Endothelial cell of umbilical vein (primary cell): ENCODE data around the gene ZBTB20. TPM values are rescaled to one million over a fixed set of nuclear protein-coding genes. Genes with fewer than 3 reads are reported as not detected.

ENCODE experiments used
- BruUV-seq: library from RNA; stranded (reverse); fragments of 400-500 nt; replicated peaks from 2 replicates; lab custom pipeline; 2021; lab: Mats Ljungman, UMichigan
- CTCF ChIA-PET: fragments of 300-600, 350-600 bp; sonication (Branson Sonifier 250); formaldehyde crosslinking; loops from one replicate; lab custom pipeline; 2021; ENCODE audit warnings: antibody characterized with exemption, inconsistent platforms; lab: Charles Lee
- POLR2A ChIA-PET: fragments of 300-600, 350-600 bp; sonication (Branson Sonifier 250); formaldehyde crosslinking; loops from one replicate; lab custom pipeline; 2021; ENCODE audit warnings: antibody characterized with exemption, inconsistent platforms; lab: Charles Lee
- DNase-seq: peaks from one replicate; pipeline ENCODE4 v3.0.0-alpha.2; 2011; ENCODE audit warnings: low read depth, low spot score
- FAIRE-seq: peaks from 2 replicates; lab custom pipeline; 2011; peaks lifted over from hg19 to GRCh38; lab: Jason Lieb, UNC
- H2AFZ ChIP-seq: 2 replicates; pipeline ENCODE4 v1.6.0; 2012; ENCODE audit warnings: low read depth, low read length, control low read depth, inconsistent platforms
- H3K27ac ChIP-seq: 2 replicates; pipeline ENCODE4 v1.5.1; 2011; ENCODE audit warnings: low read depth, mild to moderate bottlenecking, control low read depth, low read length, moderate library complexity; ENCODE audit not compliant: insufficient read depth
- H3K27me3 ChIP-seq, 2 experiments: 2 replicates each; pipeline versions ENCODE4 v1.6.0 to v1.6.1; 2011; ENCODE audit warnings: low read length in 2 of 2, mixed read lengths in 1 of 2; ENCODE audit not compliant: control insufficient read depth in 2 of 2, insufficient read depth in 2 of 2
- H3K36me3 ChIP-seq, 2 experiments: 2 replicates in 1 of 2; 3 replicates in 1 of 2; pipeline ENCODE4 v1.5.1; 2011; ENCODE audit warnings: low read length in 2 of 2, mild to moderate bottlenecking in 1 of 2, moderate library complexity in 1 of 2; ENCODE audit not compliant: control insufficient read depth in 2 of 2, insufficient read depth in 2 of 2; ENCODE audit errors: extremely low read depth in 1 of 2
- H3K4me1 ChIP-seq: 3 replicates; pipeline ENCODE4 v1.5.1; 2011; ENCODE audit warnings: mild to moderate bottlenecking, low read length; ENCODE audit not compliant: control insufficient read depth, insufficient read depth; ENCODE audit errors: extremely low read depth
- H3K4me2 ChIP-seq: 2 replicates; pipeline ENCODE4 v1.6.1; 2011; ENCODE audit warnings: low read length, control low read depth, mixed read lengths; ENCODE audit not compliant: insufficient read depth
- H3K4me3 ChIP-seq, 3 experiments: fragments of 200-600 bp in 1 of 3; sonication (generic), shearing (Covaris generic) in 1 of 3; replicated peaks in 1 of 3; 2 replicates each; pipeline ENCODE4 v1.5.1; 2011 to 2016; ENCODE audit warnings: control low read depth in 3 of 3, low read length in 3 of 3, mild to moderate bottlenecking in 2 of 3, inconsistent platforms in 1 of 3, low read depth in 1 of 3, moderate library complexity in 1 of 3; ENCODE audit not compliant: insufficient read depth in 1 of 3
- H3K79me2 ChIP-seq: 2 replicates; pipeline ENCODE4 v1.6.0; 2012; ENCODE audit warnings: low read length, inconsistent platforms; ENCODE audit not compliant: control insufficient read depth, insufficient read depth
- H3K9ac ChIP-seq: replicated peaks from 2 replicates; pipeline ENCODE3; 2011; ENCODE audit warnings: low read length, control low read depth; ENCODE audit not compliant: insufficient read depth; ENCODE audit errors: extremely low read depth
- H3K9me1 ChIP-seq: replicated peaks from 3 replicates; pipeline ENCODE4 v1.6.0; 2011; ENCODE audit warnings: mild to moderate bottlenecking, low read length; ENCODE audit not compliant: control insufficient read depth, insufficient read depth; ENCODE audit errors: extremely low read depth
- H3K9me3 ChIP-seq: replicated peaks from 2 replicates; pipeline ENCODE4 v1.5.1; 2012; ENCODE audit warnings: low read length, inconsistent platforms; ENCODE audit not compliant: control insufficient read depth, insufficient read depth
- H4K20me1 ChIP-seq: replicated peaks from 2 replicates; pipeline ENCODE3; 2011; ENCODE audit warnings: mild to moderate bottlenecking, low read length; ENCODE audit not compliant: control insufficient read depth, insufficient read depth; ENCODE audit errors: extremely low read depth
- EZH2 ChIP-seq: IDR thresholded peaks from 2 replicates; pipeline ENCODE4 v1.6.1; 2012; ENCODE audit warnings: borderline replicate concordance, low read depth, mild to moderate bottlenecking, moderate library complexity, low read length, inconsistent platforms; ENCODE audit not compliant: severe bottlenecking
- FOS ChIP-seq: IDR thresholded peaks from 2 replicates; pipeline ENCODE4 v1.6.1; 2011; ENCODE audit warnings: mild to moderate bottlenecking, low read length, moderate library complexity, borderline replicate concordance; ENCODE audit not compliant: insufficient read depth
- GATA2 ChIP-seq: IDR thresholded peaks from 2 replicates; pipeline ENCODE4 v1.7.0; 2011; ENCODE audit warnings: low read depth, mild to moderate bottlenecking, moderate library complexity, mixed read lengths, low read length; ENCODE audit not compliant: insufficient read length, insufficient read depth
- JUN ChIP-seq: IDR thresholded peaks from 2 replicates; pipeline ENCODE4 v1.6.1; 2011; ENCODE audit warnings: borderline replicate concordance, low read depth; ENCODE audit not compliant: insufficient read length, insufficient read depth
- MYC ChIP-seq: IDR thresholded peaks from one replicate; pipeline ENCODE4 v1.6.1; 2011; ENCODE audit warnings: mild to moderate bottlenecking, low read depth, low read length
- POLR2A ChIP-seq: IDR thresholded peaks from 2 replicates; pipeline ENCODE4 v1.6.1; 2012; ENCODE audit warnings: low read depth, mild to moderate bottlenecking, control low read depth, low read length
- POLR2AphosphoS5 ChIP-seq: IDR thresholded peaks from 2 replicates; pipeline ENCODE4 v1.6.1; 2012; ENCODE audit warnings: low read depth, mild to moderate bottlenecking, control low read depth, low read length, moderate library complexity; ENCODE audit not compliant: insufficient read depth
- dilution Hi-C: fragments of 300-500 bp; cut with MboI; formaldehyde crosslinking; loops from one replicate; pipeline ENCODE4 v1.15.0; 2019; ENCODE audit warnings: low sequenced_read_pairs; ENCODE audit not compliant: extremely low pct_ligation_motif_present
- intact Hi-C: fragments of 100-400 bp; cut with micrococcal nuclease; formaldehyde crosslinking; loops from one replicate; pipeline ENCODE4 v1.10.0; 2022
- polyA plus RNA-seq, 4 experiments: library from polyadenylated mRNA; depleted of rRNA in 3 of 4; stranded (reverse) in 3 of 4; unstranded in 1 of 4; fragments of >200 nt; gene quantifications; 2 replicates each; pipeline versions ENCODE4 v1.2.1 to v1.2.3, GENCODE V29; 2011 to 2012; ENCODE audit warnings: missing spikeins in 1 of 4
- total RNA-seq: library from RNA; stranded (reverse); gene quantifications from 2 replicates; pipeline ENCODE4 v1.2.3, GENCODE V29; 2021
- TF ChIP-seq, protein P1 (sequence below): IDR thresholded peaks from 2 replicates; pipeline ENCODE4 v1.6.1; 2011; ENCODE audit not compliant: insufficient read depth, insufficient read length
- TF ChIP-seq, protein P2 (sequence below), 2 donors: IDR thresholded peaks; 1 replicate in 1 of 2; 2 replicates in 1 of 2; pipeline ENCODE4 v1.5.1; 2011; ENCODE audit warnings: low read length in 2 of 2, mild to moderate bottlenecking in 2 of 2, moderate library complexity in 2 of 2, control low read depth in 1 of 2, inconsistent platforms in 1 of 2, low read depth in 1 of 2; ENCODE audit not compliant: insufficient read depth in 1 of 2; ENCODE audit errors: extremely low read depth in 1 of 2

Gene ZBTB20
- total and polyA plus RNA-seq, 2 donors (not counting 3 experiments of a cell fraction or from before 2014, with no cell fraction given), result 2.1 to 20.5 TPM

DNA sequence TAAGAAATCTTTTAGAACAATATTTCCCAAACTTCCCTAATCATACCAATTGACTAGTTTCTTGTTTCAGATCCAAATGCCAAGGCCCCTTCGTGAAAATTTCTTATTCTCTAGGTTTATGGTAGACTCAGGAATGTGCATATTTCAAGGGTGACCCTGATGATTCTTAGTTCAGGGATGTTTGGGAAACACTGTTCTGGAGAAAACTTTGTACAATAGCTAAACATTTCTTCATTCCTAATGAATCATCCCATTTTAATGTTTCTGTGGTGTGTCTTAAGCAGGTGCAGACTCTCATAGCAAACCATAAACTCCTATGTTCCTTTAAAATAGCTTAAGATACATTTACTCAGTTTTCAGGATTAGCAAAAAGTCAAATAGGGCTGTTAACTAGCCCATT lies 538.8 kb downstream of the ZBTB20 start:
- BruUV-seq, result no TSS peak
- Histone ChIP-seq H3K9ac (no peak overlapping the region), H3K27ac (no peak overlapping the region), H3K27me3 (no peaks in the 10 kb centered on the region), H3K4me3 (no peak overlapping the region), H2AFZ (no peak overlapping the region), H3K4me2 (no peak overlapping the region), H3K4me1 (peaks cover 2% of the 10 kb centered on the region), H4K20me1 (no peaks in the 10 kb centered on the region), H3K9me1 (no peaks in the 10 kb centered on the region), H3K9me3 (no peaks in the 10 kb centered on the region), H3K36me3 (no peaks in the 10 kb centered on the region), H3K79me2 (no peaks in the 10 kb centered on the region)
- ChIA-PET CTCF (interaction anchor here (0.7 kb wide), 1 partner anchor 15 kb away, joined by 3 read pairs; no protein-coding TSS in a partner anchor), POLR2A (no interaction called here)
- intact Hi-C loops, result no loop called here
- FAIRE-seq (no peak), DNase-seq (no peak)
- TF ChIP-seq MYC (no peak), EZH2 (no peak), POLR2A (no peak), FOS (no peak), JUN (no peak), POLR2AphosphoS5 (no peak), GATA2 (no peak)
- TF ChIP-seq, protein P1, sequence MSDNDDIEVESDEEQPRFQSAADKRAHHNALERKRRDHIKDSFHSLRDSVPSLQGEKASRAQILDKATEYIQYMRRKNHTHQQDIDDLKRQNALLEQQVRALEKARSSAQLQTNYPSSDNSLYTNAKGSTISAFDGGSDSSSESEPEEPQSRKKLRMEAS, result no peak
- TF ChIP-seq, protein P2, sequence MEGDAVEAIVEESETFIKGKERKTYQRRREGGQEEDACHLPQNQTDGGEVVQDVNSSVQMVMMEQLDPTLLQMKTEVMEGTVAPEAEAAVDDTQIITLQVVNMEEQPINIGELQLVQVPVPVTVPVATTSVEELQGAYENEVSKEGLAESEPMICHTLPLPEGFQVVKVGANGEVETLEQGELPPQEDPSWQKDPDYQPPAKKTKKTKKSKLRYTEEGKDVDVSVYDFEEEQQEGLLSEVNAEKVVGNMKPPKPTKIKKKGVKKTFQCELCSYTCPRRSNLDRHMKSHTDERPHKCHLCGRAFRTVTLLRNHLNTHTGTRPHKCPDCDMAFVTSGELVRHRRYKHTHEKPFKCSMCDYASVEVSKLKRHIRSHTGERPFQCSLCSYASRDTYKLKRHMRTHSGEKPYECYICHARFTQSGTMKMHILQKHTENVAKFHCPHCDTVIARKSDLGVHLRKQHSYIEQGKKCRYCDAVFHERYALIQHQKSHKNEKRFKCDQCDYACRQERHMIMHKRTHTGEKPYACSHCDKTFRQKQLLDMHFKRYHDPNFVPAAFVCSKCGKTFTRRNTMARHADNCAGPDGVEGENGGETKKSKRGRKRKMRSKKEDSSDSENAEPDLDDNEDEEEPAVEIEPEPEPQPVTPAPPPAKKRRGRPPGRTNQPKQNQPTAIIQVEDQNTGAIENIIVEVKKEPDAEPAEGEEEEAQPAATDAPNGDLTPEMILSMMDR (IDR thresholded peaks at IDR 0.05; ENCODE audit: extremely low read depth in 1 of 2, insufficient read depth in 1 of 2, low read depth in 1 of 2, low read length in 2 of 2), result no peak
- dilution Hi-C loops, result no loop called here
